Measurements from ENCODE around the gene UBE2Z. TPM values are rescaled to one million over a fixed set of nuclear protein-coding genes. Genes with fewer than 3 reads are reported as not detected.
A peak's percentile ranks its signal among the peaks of the same experiment; 100 is the strongest.

Gene UBE2Z
- total RNA-seq, 1 donor from 2014 or later: 37.9 TPM

DNA sequence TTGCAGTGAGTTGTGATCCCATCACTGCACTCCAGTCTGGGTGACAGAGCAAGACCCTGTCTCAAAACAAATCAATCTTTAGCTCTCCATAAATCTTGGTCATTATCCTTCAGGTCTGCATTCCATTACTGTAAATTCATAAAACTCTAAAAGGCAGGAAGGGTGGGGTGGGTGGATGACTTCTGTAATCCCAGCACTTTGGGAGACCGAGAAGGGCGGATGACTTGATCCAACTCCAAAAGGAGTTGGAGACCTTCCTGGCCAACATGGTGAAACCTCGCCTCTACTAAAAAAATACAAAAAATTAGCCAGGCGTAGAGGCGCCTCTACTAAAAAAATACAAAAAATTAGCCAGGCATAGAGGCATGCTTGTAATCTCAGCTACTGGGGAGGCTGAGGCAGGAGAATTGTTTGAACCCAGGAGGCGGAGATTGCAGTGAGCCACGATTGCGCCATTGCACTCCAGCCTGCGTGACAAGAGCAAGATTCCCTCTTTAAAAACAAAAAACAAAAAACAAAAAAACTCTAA lies 2.2 kb upstream of the UBE2Z start:
- no peak overlapping the region for H3K4me3 ChIP-seq (ENCODE audit: low read depth, low read length)
- FAIRE-seq (no peak), DNase-seq (ENCODE audit: low read depth) (no peak)
- TF ChIP-seq, protein P1, sequence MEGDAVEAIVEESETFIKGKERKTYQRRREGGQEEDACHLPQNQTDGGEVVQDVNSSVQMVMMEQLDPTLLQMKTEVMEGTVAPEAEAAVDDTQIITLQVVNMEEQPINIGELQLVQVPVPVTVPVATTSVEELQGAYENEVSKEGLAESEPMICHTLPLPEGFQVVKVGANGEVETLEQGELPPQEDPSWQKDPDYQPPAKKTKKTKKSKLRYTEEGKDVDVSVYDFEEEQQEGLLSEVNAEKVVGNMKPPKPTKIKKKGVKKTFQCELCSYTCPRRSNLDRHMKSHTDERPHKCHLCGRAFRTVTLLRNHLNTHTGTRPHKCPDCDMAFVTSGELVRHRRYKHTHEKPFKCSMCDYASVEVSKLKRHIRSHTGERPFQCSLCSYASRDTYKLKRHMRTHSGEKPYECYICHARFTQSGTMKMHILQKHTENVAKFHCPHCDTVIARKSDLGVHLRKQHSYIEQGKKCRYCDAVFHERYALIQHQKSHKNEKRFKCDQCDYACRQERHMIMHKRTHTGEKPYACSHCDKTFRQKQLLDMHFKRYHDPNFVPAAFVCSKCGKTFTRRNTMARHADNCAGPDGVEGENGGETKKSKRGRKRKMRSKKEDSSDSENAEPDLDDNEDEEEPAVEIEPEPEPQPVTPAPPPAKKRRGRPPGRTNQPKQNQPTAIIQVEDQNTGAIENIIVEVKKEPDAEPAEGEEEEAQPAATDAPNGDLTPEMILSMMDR (IDR thresholded peaks at IDR 0.05; ENCODE audit: insufficient read depth, low read length, severe bottlenecking): no peak
- no peaks in the 10 kb centered on the region for H3K27me3 ChIP-seq (ENCODE audit: control insufficient read depth, insufficient read depth, low read length)
- peaks cover under 1% of the 10 kb centered on the region for H3K36me3 ChIP-seq (ENCODE audit: control insufficient read depth, insufficient read depth, low read length)

DNA sequence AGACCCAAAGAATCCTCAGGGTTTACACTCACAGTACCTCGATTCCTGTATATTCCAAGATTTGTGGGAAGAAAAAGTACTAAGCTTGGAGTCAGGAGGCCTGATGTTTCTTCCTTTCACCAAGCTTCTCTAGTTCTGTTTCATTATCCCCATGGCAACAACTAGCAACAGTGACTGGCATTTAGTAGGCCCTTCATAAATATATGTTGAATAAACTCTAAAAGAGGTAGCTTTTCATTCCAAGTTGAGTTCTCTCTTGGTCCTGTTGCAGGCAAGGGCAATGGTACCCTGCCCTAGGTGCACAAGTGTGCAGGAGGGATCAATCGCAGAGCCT lies 527 bp upstream of the UBE2Z start:
- Histone ChIP-seq H3K27me3 (ENCODE audit: control insufficient read depth, insufficient read depth, low read length) (no peaks in the 10 kb centered on the region), H3K36me3 (ENCODE audit: control insufficient read depth, insufficient read depth, low read length) (peaks cover 8% of the 10 kb centered on the region), H3K4me3 (ENCODE audit: low read depth, low read length) (peak overlapping the region; percentile 79)
- peak; percentile 52 for DNase-seq (ENCODE audit: low read depth)
- no peak for FAIRE-seq
- TF ChIP-seq, protein P1 (IDR thresholded peaks at IDR 0.05; ENCODE audit: insufficient read depth, low read length, severe bottlenecking): no peak

DNA sequence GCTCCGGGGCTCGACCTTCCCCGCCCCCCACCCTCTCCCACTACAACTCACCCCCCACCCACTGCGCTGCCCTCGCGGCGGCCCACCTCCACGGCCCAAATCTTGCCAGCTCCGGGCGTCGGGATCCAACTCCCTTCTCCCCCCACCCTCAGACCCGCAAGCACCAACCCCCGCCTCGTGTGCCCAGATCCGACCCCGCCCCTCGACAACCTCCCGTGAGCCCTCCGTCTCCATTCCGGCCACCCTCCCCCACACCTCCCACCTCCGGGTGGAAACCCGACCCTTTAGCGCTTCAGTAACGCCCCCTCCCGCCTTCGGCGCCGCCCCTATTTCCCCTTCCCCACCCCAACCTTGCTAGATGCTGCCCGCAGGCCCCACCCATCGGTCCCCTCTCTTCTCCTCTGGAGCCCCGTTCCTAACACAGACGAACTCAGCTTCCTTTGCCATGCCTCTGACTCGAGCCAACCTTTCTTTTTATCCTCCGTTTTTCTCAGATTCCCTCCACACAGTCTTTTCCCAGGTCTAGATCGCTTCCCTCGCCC lies 717 bp downstream of the UBE2Z start:
- H3K4me3 ChIP-seq (ENCODE audit: low read depth, low read length): peak overlapping the region; percentile 79
- H3K27me3 ChIP-seq (ENCODE audit: control insufficient read depth, insufficient read depth, low read length): no peaks in the 10 kb centered on the region
- FAIRE-seq (no peak), DNase-seq (ENCODE audit: low read depth) (peak; percentile 64)
- peaks cover 13% of the 10 kb centered on the region for H3K36me3 ChIP-seq (ENCODE audit: control insufficient read depth, insufficient read depth, low read length)
- TF ChIP-seq, protein P1 (IDR thresholded peaks at IDR 0.05; ENCODE audit: insufficient read depth, low read length, severe bottlenecking): no peak

DNA sequence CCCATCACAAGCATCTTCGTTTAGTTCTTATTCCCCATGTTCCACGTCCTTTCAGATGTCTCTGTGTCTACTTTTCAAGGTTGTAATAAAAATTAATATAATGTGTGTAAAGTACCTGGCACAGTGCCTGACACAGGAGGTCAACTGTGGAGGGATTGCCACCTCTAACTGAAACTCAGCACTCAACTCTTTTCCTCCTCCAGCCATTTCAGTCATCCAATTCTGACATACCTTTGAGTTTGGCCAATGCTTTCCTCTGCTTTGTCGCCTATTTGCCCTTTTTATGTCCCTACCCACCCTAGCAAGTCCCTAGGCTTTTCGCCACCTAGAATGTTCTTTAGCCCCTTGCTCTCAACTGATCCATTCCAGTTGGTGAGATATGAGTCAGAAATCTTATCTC lies 1.6 kb downstream of the UBE2Z start:
- DNase-seq (ENCODE audit: low read depth): peak; percentile 14
- no peak for FAIRE-seq
- H3K4me3 ChIP-seq (ENCODE audit: low read depth, low read length): peak overlapping the region; percentile 79
- peaks cover 15% of the 10 kb centered on the region for H3K36me3 ChIP-seq (ENCODE audit: control insufficient read depth, insufficient read depth, low read length)
- TF ChIP-seq, protein P1 (IDR thresholded peaks at IDR 0.05; ENCODE audit: insufficient read depth, low read length, severe bottlenecking): no peak
- H3K27me3 ChIP-seq (ENCODE audit: control insufficient read depth, insufficient read depth, low read length): no peaks in the 10 kb centered on the region

DNA sequence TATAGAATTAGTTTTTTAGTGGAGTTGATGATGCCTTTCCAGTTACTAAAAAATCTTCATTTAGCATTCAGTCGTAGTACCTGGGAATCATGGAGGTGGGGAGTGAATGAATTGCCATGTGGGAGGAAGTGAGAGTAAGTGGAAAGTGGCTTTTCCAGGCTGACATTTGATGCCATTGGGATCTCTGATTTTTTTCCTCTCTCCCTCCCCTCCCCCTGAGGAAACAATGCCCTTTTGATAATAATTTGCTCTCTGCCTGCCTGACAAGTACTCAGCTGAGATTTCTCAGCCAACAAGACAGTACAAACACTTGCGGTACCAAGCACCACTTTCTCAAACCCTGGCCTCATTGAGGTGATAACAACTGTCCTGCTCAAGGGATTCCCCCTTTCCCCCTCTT lies 2.2 kb downstream of the UBE2Z start:
- DNase-seq (ENCODE audit: low read depth) (no peak), FAIRE-seq (no peak)
- Histone ChIP-seq H3K27me3 (ENCODE audit: control insufficient read depth, insufficient read depth, low read length) (no peaks in the 10 kb centered on the region), H3K4me3 (ENCODE audit: low read depth, low read length) (no peak overlapping the region), H3K36me3 (ENCODE audit: control insufficient read depth, insufficient read depth, low read length) (peaks cover 15% of the 10 kb centered on the region)
- TF ChIP-seq, protein P1 (IDR thresholded peaks at IDR 0.05; ENCODE audit: insufficient read depth, low read length, severe bottlenecking): no peak

DNA sequence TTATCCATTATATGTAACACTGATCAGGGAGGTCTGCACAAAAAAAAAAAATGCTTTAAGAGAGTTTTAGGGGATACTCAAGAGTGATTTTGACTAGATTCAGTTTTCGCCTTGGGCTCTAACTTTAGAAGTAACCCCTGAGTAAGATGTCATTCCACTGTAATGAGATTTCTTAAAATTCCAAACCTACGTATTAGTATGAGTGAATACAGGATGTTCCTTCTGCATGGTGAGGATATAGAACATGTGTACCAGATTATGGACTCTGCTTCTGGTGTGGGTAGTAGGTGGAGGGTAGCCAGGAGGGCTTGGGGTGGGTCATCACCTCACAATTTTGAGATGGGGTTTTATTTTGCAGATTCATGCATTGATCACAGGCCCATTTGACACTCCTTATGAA lies 4.3 kb downstream of the UBE2Z start:
- Histone ChIP-seq H3K36me3 (ENCODE audit: control insufficient read depth, insufficient read depth, low read length) (peaks cover 20% of the 10 kb centered on the region), H3K27me3 (ENCODE audit: control insufficient read depth, insufficient read depth, low read length) (no peaks in the 10 kb centered on the region), H3K4me3 (ENCODE audit: low read depth, low read length) (no peak overlapping the region)
- FAIRE-seq (no peak), DNase-seq (ENCODE audit: low read depth) (no peak)
- TF ChIP-seq, protein P1 (IDR thresholded peaks at IDR 0.05; ENCODE audit: insufficient read depth, low read length, severe bottlenecking): no peak

Data from bronchial epithelial cell (primary cell).